ENCODE results near the gene ARL2BP.

Gene ARL2BP

DNA sequence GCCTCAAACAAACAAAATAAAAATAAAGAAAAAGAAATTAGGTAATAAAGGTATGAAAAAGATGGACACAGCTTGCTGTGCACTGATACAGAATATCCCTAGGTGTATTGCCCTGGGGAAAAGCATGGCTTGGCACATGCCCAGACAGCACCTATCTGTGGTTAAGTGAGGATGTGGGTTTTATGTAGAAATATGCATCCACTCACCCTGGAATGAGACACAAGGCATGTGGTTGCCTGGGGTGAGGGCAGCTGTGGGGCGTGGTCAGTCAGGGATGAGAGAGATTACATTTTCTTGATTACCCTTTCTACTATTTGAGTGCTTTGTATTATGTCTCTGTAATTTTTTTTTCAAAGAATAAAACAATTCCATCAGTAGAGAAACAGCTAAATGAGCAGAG is 32.5 kb downstream of the ARL2BP start:
- TF ChIP-seq, protein P1, sequence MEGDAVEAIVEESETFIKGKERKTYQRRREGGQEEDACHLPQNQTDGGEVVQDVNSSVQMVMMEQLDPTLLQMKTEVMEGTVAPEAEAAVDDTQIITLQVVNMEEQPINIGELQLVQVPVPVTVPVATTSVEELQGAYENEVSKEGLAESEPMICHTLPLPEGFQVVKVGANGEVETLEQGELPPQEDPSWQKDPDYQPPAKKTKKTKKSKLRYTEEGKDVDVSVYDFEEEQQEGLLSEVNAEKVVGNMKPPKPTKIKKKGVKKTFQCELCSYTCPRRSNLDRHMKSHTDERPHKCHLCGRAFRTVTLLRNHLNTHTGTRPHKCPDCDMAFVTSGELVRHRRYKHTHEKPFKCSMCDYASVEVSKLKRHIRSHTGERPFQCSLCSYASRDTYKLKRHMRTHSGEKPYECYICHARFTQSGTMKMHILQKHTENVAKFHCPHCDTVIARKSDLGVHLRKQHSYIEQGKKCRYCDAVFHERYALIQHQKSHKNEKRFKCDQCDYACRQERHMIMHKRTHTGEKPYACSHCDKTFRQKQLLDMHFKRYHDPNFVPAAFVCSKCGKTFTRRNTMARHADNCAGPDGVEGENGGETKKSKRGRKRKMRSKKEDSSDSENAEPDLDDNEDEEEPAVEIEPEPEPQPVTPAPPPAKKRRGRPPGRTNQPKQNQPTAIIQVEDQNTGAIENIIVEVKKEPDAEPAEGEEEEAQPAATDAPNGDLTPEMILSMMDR (conservative IDR thresholded peaks at IDR 0.05; ENCODE audit: low read depth, low read length), result no peak

DNA sequence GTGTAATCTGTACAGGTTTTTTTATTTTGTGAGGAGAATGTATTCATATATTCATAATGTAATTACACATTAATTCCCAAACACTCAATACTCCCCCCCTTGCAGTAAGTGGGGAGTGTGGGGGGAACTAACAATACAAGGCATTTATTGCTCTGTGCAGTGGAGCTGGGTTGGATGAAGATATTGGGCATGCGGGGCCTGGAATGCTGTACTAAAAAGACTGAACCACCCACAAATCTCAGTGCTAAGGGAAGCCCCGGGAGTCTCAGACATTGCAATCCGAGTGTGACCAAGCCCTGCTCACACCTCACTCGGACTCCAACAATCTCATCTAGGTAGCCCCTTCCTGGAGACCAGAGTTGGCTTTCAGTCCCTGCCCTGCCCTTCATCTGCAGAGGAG is 33.4 kb downstream of the ARL2BP start:
- TF ChIP-seq, protein P1 (conservative IDR thresholded peaks at IDR 0.05; ENCODE audit: low read depth, low read length), result no peak
- H3K4me3 ChIP-seq (ENCODE audit: low read depth, low read length), result no peak overlapping the region
- no peak for DNase-seq (ENCODE audit: low read depth)

More for the DNA sequence above, 32.5 kb downstream of the ARL2BP start:
- peak; percentile 77 for DNase-seq (ENCODE audit: low read depth)
- no peak overlapping the region for H3K4me3 ChIP-seq (ENCODE audit: low read depth, low read length)

DNA sequence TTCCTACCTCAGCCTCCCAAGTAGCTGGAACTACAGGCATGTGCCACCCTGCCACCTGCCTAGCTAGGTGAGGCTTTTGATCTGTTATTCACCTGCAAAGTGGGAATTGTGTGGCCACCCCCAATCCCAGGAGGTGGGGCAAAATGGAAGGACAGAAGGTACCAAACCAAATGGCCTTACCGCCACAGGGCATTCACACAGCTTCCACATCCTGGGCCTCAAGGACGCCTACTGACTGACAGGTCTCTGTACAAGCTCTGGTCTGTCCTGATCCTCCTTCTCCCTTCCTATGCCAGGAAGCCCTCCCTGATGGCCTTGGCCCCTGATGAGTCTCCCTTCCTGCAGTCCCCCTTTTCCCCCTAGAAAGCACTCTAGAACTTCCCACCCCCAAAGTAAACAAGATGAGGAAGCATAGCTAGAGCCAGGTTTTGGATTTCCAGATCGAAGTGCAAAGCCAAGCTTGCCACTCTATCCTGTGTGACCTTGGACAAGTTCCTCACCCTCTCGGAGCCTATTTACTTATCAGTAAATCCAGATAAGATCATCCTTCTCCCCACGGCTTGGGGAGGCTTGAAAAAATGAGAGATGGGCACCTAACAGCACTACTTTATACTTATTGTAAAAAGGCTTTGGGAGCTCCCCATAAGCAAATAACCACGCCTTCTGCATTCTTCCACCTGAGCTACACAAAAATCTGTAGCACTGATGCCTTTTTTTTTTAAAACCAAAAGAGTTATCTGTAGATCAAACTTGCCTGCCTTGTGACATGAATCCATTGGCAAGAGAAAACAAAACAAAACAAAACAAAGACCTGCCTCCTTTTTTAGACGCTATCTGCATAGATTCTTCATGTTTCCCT is 35.0 kb downstream of the ARL2BP start:
- no peak for DNase-seq (ENCODE audit: low read depth)
- TF ChIP-seq, protein P1 (conservative IDR thresholded peaks at IDR 0.05; ENCODE audit: low read depth, low read length), result no peak
- H3K4me3 ChIP-seq (ENCODE audit: low read depth, low read length), result no peak overlapping the region

DNA sequence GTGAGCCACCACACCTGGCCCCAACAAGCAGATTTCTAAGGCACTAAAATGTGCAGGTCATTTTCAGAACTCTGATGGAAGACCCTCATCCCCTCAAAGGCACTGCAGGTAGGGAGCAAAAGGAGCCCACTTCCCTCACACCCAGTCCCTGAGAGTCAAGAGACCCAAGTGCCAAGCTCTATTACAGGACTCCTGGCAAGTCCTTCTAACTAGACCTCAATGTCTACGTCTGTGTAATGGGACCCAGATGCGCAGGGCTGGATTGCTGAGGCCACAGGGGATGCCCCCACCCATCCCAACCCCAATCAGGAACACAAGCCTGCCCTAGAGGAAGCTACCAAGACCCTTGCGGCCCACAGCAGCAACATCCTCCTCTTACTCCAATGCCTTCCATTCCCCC is 36.7 kb downstream of the ARL2BP start:
- no peak overlapping the region for H3K4me3 ChIP-seq (ENCODE audit: low read depth, low read length)
- TF ChIP-seq, protein P1 (conservative IDR thresholded peaks at IDR 0.05; ENCODE audit: low read depth, low read length), result no peak
- no peak for DNase-seq (ENCODE audit: low read depth)

DNA sequence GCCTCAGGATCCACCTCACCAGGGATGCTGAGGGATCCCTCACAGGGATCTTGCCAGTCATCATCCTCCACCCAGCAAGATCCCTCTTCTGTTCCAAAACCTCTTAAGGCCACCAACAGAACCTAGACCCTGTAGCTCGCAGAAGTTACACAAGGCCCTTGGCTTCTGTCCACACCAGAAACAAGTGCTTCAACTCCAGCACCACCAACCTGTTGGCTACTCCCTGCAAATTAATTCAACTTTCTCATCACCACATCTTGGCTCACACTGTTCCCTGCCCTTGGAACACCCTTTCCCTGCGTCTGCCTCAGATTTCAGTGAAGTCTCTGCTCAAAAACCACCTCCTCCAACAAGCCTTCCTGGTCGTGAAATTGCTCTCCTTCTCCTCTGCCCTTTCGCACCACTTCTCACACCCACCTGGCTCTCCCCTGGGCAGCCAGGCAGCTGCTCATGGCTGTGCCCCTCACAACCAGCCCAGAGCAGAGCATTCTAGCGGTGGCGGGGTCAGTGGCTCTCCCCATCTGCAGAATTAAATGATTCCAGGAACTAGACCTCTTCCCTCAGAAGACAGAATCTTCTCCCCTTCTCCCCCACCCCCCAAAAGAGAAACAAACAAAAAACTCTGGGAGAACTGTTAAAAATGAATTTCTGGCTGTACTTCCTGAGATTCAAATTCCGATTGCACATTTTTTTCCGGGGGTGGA is 37.6 kb downstream of the ARL2BP start:
- TF ChIP-seq, protein P1 (conservative IDR thresholded peaks at IDR 0.05; ENCODE audit: low read depth, low read length), result no peak

GRCh38 chr16:57283214-57283958 is 38.3 kb downstream of the ARL2BP start:
- DNase-seq (ENCODE audit: low read depth), result no peak
- TF ChIP-seq, protein P1 (conservative IDR thresholded peaks at IDR 0.05; ENCODE audit: low read depth, low read length), result no peak
- no peak overlapping the region for H3K4me3 ChIP-seq (ENCODE audit: low read depth, low read length)

More for the DNA sequence above, 37.6 kb downstream of the ARL2BP start:
- no peak overlapping the region for H3K4me3 ChIP-seq (ENCODE audit: low read depth, low read length)
- no peak for DNase-seq (ENCODE audit: low read depth)

Measured in choroid plexus epithelial cell (primary cell).